HepG2 (cell line): ENCODE data around the gene CADPS2. TPM values are rescaled to one million over a fixed set of nuclear protein-coding genes. Genes with fewer than 3 reads are reported as not detected.

Experiments used
- ATAC-seq: fragments of 200-7000 bp; cut with Tn5 transposase; 3 replicates; pipeline ENCODE4 v1.9.1; 2020; ENCODE audit warnings: mild to moderate bottlenecking, moderate library complexity
- BruUV-seq: library from RNA; stranded (reverse); fragments of 400-500 nt; replicated peaks from 2 replicates; lab custom pipeline; 2021; lab: Mats Ljungman, UMichigan
- CTCF ChIA-PET: fragments of 300-600 bp; formaldehyde crosslinking; extraction: SDS; loops from one replicate; lab custom pipeline; 2021; ENCODE audit warnings: low total read pairs, inconsistent platforms, low intra/inter-chr PET ratio; lab: Yijun Ruan, JAX
- POLR2A ChIA-PET: fragments of 350-600 bp; sonication (Branson Sonifier 250); formaldehyde crosslinking; loops from one replicate; lab custom pipeline; 2020; ENCODE audit warnings: antibody characterized with exemption, inconsistent platforms; lab: Yijun Ruan, JAX
- DNase-seq: peaks from one replicate; pipeline ENCODE4 v3.0.0-alpha.2; 2015; ENCODE audit warnings: low spot score
- FAIRE-seq: peaks from 3 replicates; lab custom pipeline; 2011; peaks lifted over from hg19 to GRCh38; lab: Jason Lieb, UNC
- H2AFZ ChIP-seq: one replicate; pipeline ENCODE4 v1.6.1; 2011; ENCODE audit warnings: low read length, inconsistent platforms
- H3K27ac ChIP-seq: fragments of 300-600 bp; 3 replicates; pipeline ENCODE4 v1.8.0; 2011; ENCODE audit warnings: mixed run types, mild to moderate bottlenecking, mixed read lengths, low read length, inconsistent platforms; ENCODE audit not compliant: insufficient read depth; ENCODE audit errors: extremely low read length
- H3K27me3 ChIP-seq, 2 experiments: fragments of 200-600 bp in 1 of 2; 2 replicates in 1 of 2; 3 replicates in 1 of 2; pipeline versions ENCODE4 v1.6.0 to v1.8.0; 2011; ENCODE audit warnings: low read length in 2 of 2, mild to moderate bottlenecking in 2 of 2, moderate library complexity in 2 of 2, inconsistent platforms in 1 of 2; ENCODE audit not compliant: insufficient read depth in 2 of 2, control insufficient read depth in 1 of 2
- H3K36me3 ChIP-seq, 2 experiments: fragments of 200-600 bp in 1 of 2; replicated peaks in 1 of 2; 2 replicates in 1 of 2; 3 replicates in 1 of 2; pipeline versions ENCODE4 v1.5.1 to v1.8.0; 2011; ENCODE audit warnings: low read length in 2 of 2, inconsistent platforms in 1 of 2; ENCODE audit not compliant: insufficient read depth in 2 of 2, control insufficient read depth in 1 of 2
- H3K4me1 ChIP-seq: 2 replicates; pipeline ENCODE4 v1.5.1; 2012; ENCODE audit warnings: low read length, inconsistent platforms; ENCODE audit not compliant: insufficient read depth
- H3K4me2 ChIP-seq: 2 replicates; pipeline ENCODE4 v1.6.0; 2011; ENCODE audit warnings: low read depth, low read length, inconsistent platforms
- H3K4me3 ChIP-seq, 3 experiments: fragments of 200-600 bp in 1 of 3; sonication (generic), shearing (Covaris generic) in 1 of 3; replicated peaks in 1 of 3; 2 replicates each; pipeline ENCODE4 v1.5.1; 2011 to 2016; ENCODE audit warnings: low read length in 3 of 3, inconsistent platforms in 2 of 3, low read depth in 2 of 3, mild to moderate bottlenecking in 2 of 3, control low read depth in 1 of 3, mixed read lengths in 1 of 3; ENCODE audit not compliant: insufficient read depth in 1 of 3
- H3K79me2 ChIP-seq: one replicate; pipeline ENCODE4 v1.6.1; 2011; ENCODE audit warnings: low read length, inconsistent platforms; ENCODE audit not compliant: insufficient read depth
- H3K9ac ChIP-seq: 2 replicates; pipeline ENCODE4 v1.6.0; 2011; ENCODE audit warnings: mild to moderate bottlenecking, low read depth, low read length, inconsistent platforms; ENCODE audit not compliant: insufficient read depth
- H3K9me3 ChIP-seq: 2 replicates; pipeline ENCODE4 v1.5.1; 2012; ENCODE audit warnings: mild to moderate bottlenecking, low read length
- H4K20me1 ChIP-seq: 2 replicates; pipeline ENCODE4 v1.6.0; 2011; ENCODE audit warnings: inconsistent platforms, mild to moderate bottlenecking, low read length, moderate library complexity; ENCODE audit not compliant: insufficient read depth
- HMG20A ChIP-seq: IDR thresholded peaks from 2 replicates; pipeline ENCODE4 v1.6.1; 2016; ENCODE audit warnings: borderline replicate concordance
- WGBS: methylation state at CpG from one replicate; pipeline ENCODE4 v1.1.6; 2017; ENCODE audit warnings: low lambda C conversion rate; 5-methylcytosine and 5-hydroxymethylcytosine counted together
- in situ Hi-C: cut with HindIII; loops from 2 replicates; pipeline ENCODE4 v1.10.0; 2017; ENCODE audit warnings: low pct_unique_long_range_greater_than_20kb; ENCODE audit not compliant: extremely low pct_ligation_motif_present
- intact Hi-C: fragments of 100-400 bp; cut with micrococcal nuclease; formaldehyde crosslinking; loops from one replicate; pipeline ENCODE4 v1.10.0; 2022; ENCODE audit not compliant: unreplicated experiment
- polyA plus RNA-seq, 8 experiments: library from polyadenylated mRNA; depleted of rRNA in 3 of 8; stranded (reverse) in 7 of 8; unstranded in 1 of 8; fragments of >200 nt; fragmentation: Illumina TruSeq in 4 of 8; extraction: Trizol in 4 of 8; gene quantifications; 2 replicates each; pipeline versions ENCODE4 v1.2.1 to v1.2.3, GENCODE V29; 2011 to 2016; ENCODE audit warnings: low read depth in 4 of 8, missing spikeins in 1 of 8, mixed read lengths in 1 of 8; ENCODE audit not compliant: insufficient read depth in 1 of 8
- total RNA-seq, 5 experiments: library from RNA; depleted of rRNA; stranded (reverse); fragments of >200 nt; fragmentation: Illumina TruSeq; extraction: Trizol; gene quantifications; 2 replicates each; pipeline ENCODE4 v1.2.3, GENCODE V29; 2016; ENCODE audit warnings: low read depth in 1 of 5
- TF ChIP-seq, protein P1 (sequence below): sonication (generic); formaldehyde crosslinking; IDR thresholded peaks from 2 replicates; pipeline ENCODE4 v1.4.0; 2020; ENCODE audit warnings: mild to moderate bottlenecking, missing genetic modification reagents
- TF ChIP-seq, protein P2 (sequence below): sonication (generic); formaldehyde crosslinking; IDR thresholded peaks from 2 replicates; pipeline ENCODE4 v1.9.0; 2021; ENCODE audit warnings: missing genetic modification reagents, mild to moderate bottlenecking, borderline replicate concordance

Gene CADPS2
- total and polyA plus RNA-seq, 2 of the 13 experiments (the other 11 are each of a cell fraction or from before 2014, with no cell fraction given), result 17.6 to 43.8 TPM

DNA sequence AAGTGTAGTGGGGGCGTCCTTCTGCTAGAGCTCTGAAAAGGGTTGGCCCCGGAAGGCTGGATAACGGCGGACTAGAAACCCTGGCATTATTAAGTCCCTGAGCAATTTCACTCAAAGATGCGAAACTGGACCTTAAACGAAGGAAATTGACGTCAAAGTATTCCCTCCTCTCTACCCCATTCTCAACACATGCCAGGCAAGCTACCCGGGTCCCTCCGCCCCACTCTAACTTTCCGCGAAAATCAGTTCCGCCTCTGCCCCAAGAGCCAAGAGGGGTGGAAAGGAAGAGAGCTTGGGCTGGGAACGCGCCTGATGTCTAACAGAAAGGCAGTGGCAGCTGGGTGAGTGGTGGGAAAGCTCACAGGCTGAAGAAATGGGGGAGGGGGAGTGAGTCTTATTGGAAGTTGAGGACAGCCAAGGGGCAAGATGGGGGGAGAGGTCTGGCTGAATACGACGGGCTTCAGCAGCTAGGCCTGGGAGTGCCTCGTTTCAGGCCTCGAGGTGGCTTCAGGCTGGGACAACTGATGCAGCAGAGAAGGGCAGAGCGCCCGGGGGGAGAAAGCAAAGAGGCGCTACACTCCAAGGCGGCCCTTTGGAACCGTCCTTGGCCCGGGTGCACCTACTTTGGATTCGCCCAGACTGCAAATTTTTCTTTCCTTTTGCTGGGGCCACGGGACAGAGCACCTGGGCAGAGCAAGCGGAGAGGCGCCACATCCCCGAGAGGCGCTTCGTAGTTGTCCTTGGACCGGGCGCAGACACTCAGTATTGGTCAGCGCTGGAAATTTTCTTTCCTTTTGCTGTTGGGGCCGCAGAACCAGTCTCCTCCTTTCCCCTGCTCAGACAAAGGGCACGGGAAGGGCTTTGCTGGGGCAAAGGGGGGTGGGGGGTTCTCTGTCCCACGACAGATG lies 579.7 kb downstream of the CADPS2 start:
- no peak overlapping the region for H3K4me3 ChIP-seq

More for the DNA sequence above, 579.7 kb downstream of the CADPS2 start:
- Histone ChIP-seq H3K79me2 (no peaks in the 10 kb centered on the region), H3K4me1 (peaks cover 32% of the 10 kb centered on the region), H3K9ac (no peak overlapping the region), H3K9me3 (no peaks in the 10 kb centered on the region), H3K36me3 (no peaks in the 10 kb centered on the region), H2AFZ (no peak overlapping the region), H3K4me2 (no peak overlapping the region), H4K20me1 (no peaks in the 10 kb centered on the region), H3K27me3 (peaks cover 13 to 88% of the 10 kb centered on the region in 2 experiments), H3K27ac (no peak overlapping the region)
- WGBS, result 55% methylated on average over 37 of the region's 37 CpGs
- BruUV-seq, result no TSS peak
- FAIRE-seq (no peak), DNase-seq (no peak), ATAC-seq (no peak)
- in situ Hi-C loops, result no loop called here
- intact Hi-C loops, result no loop called here
- POLR2A ChIA-PET, result no interaction called here
- TF ChIP-seq, protein P1, sequence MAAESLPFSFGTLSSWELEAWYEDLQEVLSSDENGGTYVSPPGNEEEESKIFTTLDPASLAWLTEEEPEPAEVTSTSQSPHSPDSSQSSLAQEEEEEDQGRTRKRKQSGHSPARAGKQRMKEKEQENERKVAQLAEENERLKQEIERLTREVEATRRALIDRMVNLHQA (CRISPR knock-in tag), result no peak
- TF ChIP-seq, protein P2, sequence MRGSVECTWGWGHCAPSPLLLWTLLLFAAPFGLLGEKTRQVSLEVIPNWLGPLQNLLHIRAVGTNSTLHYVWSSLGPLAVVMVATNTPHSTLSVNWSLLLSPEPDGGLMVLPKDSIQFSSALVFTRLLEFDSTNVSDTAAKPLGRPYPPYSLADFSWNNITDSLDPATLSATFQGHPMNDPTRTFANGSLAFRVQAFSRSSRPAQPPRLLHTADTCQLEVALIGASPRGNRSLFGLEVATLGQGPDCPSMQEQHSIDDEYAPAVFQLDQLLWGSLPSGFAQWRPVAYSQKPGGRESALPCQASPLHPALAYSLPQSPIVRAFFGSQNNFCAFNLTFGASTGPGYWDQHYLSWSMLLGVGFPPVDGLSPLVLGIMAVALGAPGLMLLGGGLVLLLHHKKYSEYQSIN, result no peak
- no peak for TF ChIP-seq HMG20A (CRISPR knock-in tag)
- TF ChIP-seq, all 625 proteins: peak for 0
- CTCF ChIA-PET, result no interaction called here
